GM12878 (cell line): ENCODE measurements around the gene TCEA2. TPM values are rescaled to one million over a fixed set of nuclear protein-coding genes. Genes with fewer than 3 reads are reported as not detected.
A peak's percentile ranks its signal among the peaks of the same experiment; 100 is the strongest.

Source experiments
- ATAC-seq: fragments of 200-7000 bp; cut with Tn5 transposase; 3 replicates; pipeline ENCODE4 v1.9.1; 2020; ENCODE audit warnings: mild to moderate bottlenecking, moderate library complexity
- BruUV-seq: library from RNA; stranded (reverse); fragments of 400-500 nt; replicated peaks from 2 replicates; lab custom pipeline; 2021; lab: Mats Ljungman, UMichigan
- CTCF ChIA-PET: fragments of 300-600 bp; sonication (Branson Sonifier 250); formaldehyde crosslinking; extraction: SDS; loops from one replicate; lab custom pipeline; 2021; ENCODE audit warnings: inconsistent platforms; lab: Yijun Ruan, JAX
- POLR2A ChIA-PET: fragments of 350-600 bp; formaldehyde crosslinking; extraction: SDS; loops from one replicate; lab custom pipeline; 2021; ENCODE audit warnings: inconsistent platforms; lab: Charles Lee
- RAD21 ChIA-PET: fragments of 300-600 bp; sonication (Branson Sonifier 250); formaldehyde crosslinking; loops from one replicate; lab custom pipeline; 2023; ENCODE audit warnings: antibody characterized with exemption; ENCODE audit not compliant: unreplicated experiment; lab: Charles Lee
- SMC1A ChIA-PET: fragments of 300-600 bp; sonication (Branson Sonifier 250); formaldehyde crosslinking; loops from one replicate; lab custom pipeline; 2023; ENCODE audit not compliant: unreplicated experiment, uncharacterized antibody; lab: Charles Lee
- DNase-seq: peaks from one replicate; pipeline ENCODE4 v3.0.0-alpha.2; 2011; ENCODE audit warnings: low read depth, low spot score
- FAIRE-seq: peaks from 3 replicates; lab custom pipeline; 2011; peaks lifted over from hg19 to GRCh38; lab: Jason Lieb, UNC
- H2AFZ ChIP-seq: 2 replicates; pipeline ENCODE4 v1.6.0; 2011; ENCODE audit warnings: low read depth, low read length, control low read depth; ENCODE audit not compliant: control insufficient read depth
- H3K27ac ChIP-seq: 2 replicates; pipeline ENCODE4 v1.5.1; 2011; ENCODE audit warnings: control low read depth; ENCODE audit not compliant: control insufficient read depth, insufficient read depth
- H3K27me3 ChIP-seq, 2 experiments: replicated peaks in 1 of 2; 2 replicates each; pipeline versions ENCODE4 v1.6.0 to v1.6.1; 2011; ENCODE audit warnings: low read length in 1 of 2; ENCODE audit not compliant: control insufficient read depth in 2 of 2, insufficient read depth in 2 of 2
- H3K36me3 ChIP-seq, 2 experiments: 2 replicates each; pipeline ENCODE4 v1.5.1; 2011; ENCODE audit warnings: low read length in 1 of 2; ENCODE audit not compliant: control insufficient read depth in 2 of 2, insufficient read depth in 2 of 2
- H3K4me1 ChIP-seq: 2 replicates; pipeline ENCODE4 v1.6.1; 2011; ENCODE audit warnings: mild to moderate bottlenecking, low read length, moderate library complexity, mixed read lengths; ENCODE audit not compliant: control insufficient read depth, insufficient read depth
- H3K4me2 ChIP-seq: 2 replicates; pipeline ENCODE4 v1.6.0; 2011; ENCODE audit warnings: control low read depth; ENCODE audit not compliant: control insufficient read depth, insufficient read depth
- H3K4me3 ChIP-seq: fragments of 200-600 bp; sonication (generic); 2 replicates; pipeline ENCODE4 v1.5.1; 2016
- H3K79me2 ChIP-seq: 2 replicates; pipeline ENCODE4 v1.6.0; 2011; ENCODE audit warnings: low read length; ENCODE audit not compliant: control insufficient read depth, insufficient read depth
- H3K9ac ChIP-seq: 2 replicates; pipeline ENCODE4 v1.8.0; 2011; ENCODE audit warnings: low read length, control low read depth, mixed read lengths; ENCODE audit not compliant: control insufficient read depth, insufficient read depth
- H3K9me3 ChIP-seq: replicated peaks from 3 replicates; pipeline ENCODE4 v1.5.1; 2011; ENCODE audit warnings: mild to moderate bottlenecking, low read length; ENCODE audit not compliant: control insufficient read depth, insufficient read depth
- H4K20me1 ChIP-seq: 2 replicates; pipeline ENCODE4 v1.6.0; 2011; ENCODE audit not compliant: control insufficient read depth, insufficient read depth
- BHLHE40 ChIP-seq, 2 experiments: fragments of 450-650 bp in 1 of 2; IDR thresholded peaks; 2 replicates each; pipeline ENCODE4 v1.6.1; 2011 to 2017; ENCODE audit warnings: low read depth in 2 of 2, borderline replicate concordance in 1 of 2, improper control_type of control experiment in 1 of 2, low read length in 1 of 2, mild to moderate bottlenecking in 1 of 2
- E2F8 ChIP-seq: fragments of 450-650 bp; IDR thresholded peaks from 2 replicates; pipeline ENCODE4 v1.6.1; 2018; ENCODE audit warnings: mild to moderate bottlenecking, low read depth, moderate library complexity; ENCODE audit not compliant: partially characterized antibody
- HCFC1 ChIP-seq: fragments of 150-350 bp; IDR thresholded peaks from 2 replicates; pipeline ENCODE4 v1.6.1; 2014; ENCODE audit warnings: low read length
- IRF5 ChIP-seq: fragments of 450-650 bp; IDR thresholded peaks from 2 replicates; pipeline ENCODE4 v1.6.1; 2017; ENCODE audit warnings: borderline replicate concordance
- WGBS: methylation state at CpG from one replicate; pipeline ENCODE4 v1.1.6; 2016; ENCODE audit warnings: low lambda C conversion rate; ENCODE audit not compliant: insufficient replicate concordance, insufficient coverage; ENCODE audit errors: missing lambda C conversion rate; 5-methylcytosine and 5-hydroxymethylcytosine counted together
- in situ Hi-C: fragments of 300-500 bp; cut with MboI; formaldehyde crosslinking; loops from 9 replicates; pipeline ENCODE4 v1.14.3; 2018; ENCODE audit warnings: mixed read lengths
- intact Hi-C: fragments of 100-400 bp; cut with micrococcal nuclease; formaldehyde crosslinking; loops from one replicate; pipeline ENCODE4 v1.14.2; 2022; ENCODE audit not compliant: unreplicated experiment
- polyA plus RNA-seq, 11 experiments: library from polyadenylated mRNA; depleted of rRNA in 4 of 11; unstranded in 6 of 11; stranded (reverse) in 5 of 11; fragments of >200 nt; fragmentation: Nextera tagmentation in 4 of 11; fragmentation: Illumina TruSeq in 1 of 11; extraction: Ambion mirVana in 4 of 11; extraction: Trizol in 1 of 11; gene quantifications; 1 replicate in 1 of 11; 2 replicates in 10 of 11; pipeline versions ENCODE4 v1.2.1 to v1.2.3, GENCODE V29; 2011 to 2016; ENCODE audit warnings: inconsistent platforms in 2 of 11, missing spikeins in 2 of 11, low read depth in 1 of 11
- total RNA-seq, 4 experiments: library from RNA; depleted of rRNA in 3 of 4; stranded (reverse); fragments of >200 nt in 3 of 4; fragmentation: Illumina TruSeq in 1 of 4; extraction: Trizol in 1 of 4; gene quantifications; 2 replicates each; pipeline versions ENCODE4 v1.2.1 to v1.2.3, GENCODE V29; 2013 to 2021

Gene TCEA2
- total and polyA plus RNA-seq, 10 of the 15 experiments (the other 5 are each of a cell fraction or from before 2014, with no cell fraction given) = 3.4 to 42.5 (median 13.3) TPM

GRCh38 chr20:64106981-64107735 lies 44.2 kb downstream of the TCEA2 start, which contains the start of gene NPBWR2:
TSS of gene NPBWR2 (minus strand) at chr20:64107565. CDS start at chr20:64106831, 734 bp downstream.
- H3K27ac ChIP-seq = no peak within 1 kb of the TSS
- DNase-seq = no peak
- H3K27me3 ChIP-seq = no peaks in the 10 kb centered on the region; a peak in 2 of 4 replicates
- no peak within 1 kb of the TSS for H3K4me3 ChIP-seq
- no peaks in the 10 kb centered on the region for H3K79me2 ChIP-seq
- H3K4me1 ChIP-seq = no peaks in the 10 kb centered on the region; the same call in 1 of the 2 replicates
- CTCF ChIA-PET = interaction anchor here (1.1 to 4.6 kb wide), 4 partner anchors 14 to 179 kb away, joined by 3 to 23 read pairs (median 6); partner anchors contain the start of gene LKAAEAR1
- no peak for FAIRE-seq
- no peaks in the 10 kb centered on the region for H4K20me1 ChIP-seq
- peak; percentile 54 for ATAC-seq
- peak within 1 kb of the TSS; percentile 7; the same call in 1 of the 2 replicates for H2AFZ ChIP-seq
- RAD21 ChIA-PET = interaction anchor here (0.9 to 2.3 kb wide), 2 partner anchors 15 to 68 kb away, joined by 3 to 7 read pairs; no protein-coding TSS in a partner anchor
- intact Hi-C loops (no loop called here), in situ Hi-C loops (no loop called here)
- no peaks in the 10 kb centered on the region for H3K9me3 ChIP-seq
- 36% methylated on average over 22 of the region's 22 CpGs for WGBS
- no peak within 1 kb of the TSS for H3K9ac ChIP-seq
- BruUV-seq = no TSS peak
- H3K4me2 ChIP-seq = no peak within 1 kb of the TSS
- TF ChIP-seq BHLHE40 (IDR thresholded peaks at IDR 0.05; ENCODE audit: borderline replicate concordance in 1 of 2, low read depth in 2 of 2, low read length in 1 of 2) (peak; percentile 26 to 81; a peak in 2 of 4 replicates), E2F8 (no peak), HCFC1 (no peak), IRF5 (no peak)
- SMC1A ChIA-PET = interaction anchor here (1.2 kb wide), 1 partner anchor 23 kb away, joined by 3 read pairs; the partner anchor contains the start of gene LKAAEAR1
- POLR2A ChIA-PET = no interaction called here
- H3K36me3 ChIP-seq = no peaks in the 10 kb centered on the region
